HUDEP-2 (cell line): ENCODE results near the gene PSMG3.

Source experiments
- DNase-seq, 76 experiments: peaks; one replicate each; lab custom pipeline; 2025; ENCODE audit not compliant: unreplicated experiment in 76 of 76; lab: John Stamatoyannopoulos, UW

Gene PSMG3, protein sequence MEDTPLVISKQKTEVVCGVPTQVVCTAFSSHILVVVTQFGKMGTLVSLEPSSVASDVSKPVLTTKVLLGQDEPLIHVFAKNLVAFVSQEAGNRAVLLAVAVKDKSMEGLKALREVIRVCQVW

DNA sequence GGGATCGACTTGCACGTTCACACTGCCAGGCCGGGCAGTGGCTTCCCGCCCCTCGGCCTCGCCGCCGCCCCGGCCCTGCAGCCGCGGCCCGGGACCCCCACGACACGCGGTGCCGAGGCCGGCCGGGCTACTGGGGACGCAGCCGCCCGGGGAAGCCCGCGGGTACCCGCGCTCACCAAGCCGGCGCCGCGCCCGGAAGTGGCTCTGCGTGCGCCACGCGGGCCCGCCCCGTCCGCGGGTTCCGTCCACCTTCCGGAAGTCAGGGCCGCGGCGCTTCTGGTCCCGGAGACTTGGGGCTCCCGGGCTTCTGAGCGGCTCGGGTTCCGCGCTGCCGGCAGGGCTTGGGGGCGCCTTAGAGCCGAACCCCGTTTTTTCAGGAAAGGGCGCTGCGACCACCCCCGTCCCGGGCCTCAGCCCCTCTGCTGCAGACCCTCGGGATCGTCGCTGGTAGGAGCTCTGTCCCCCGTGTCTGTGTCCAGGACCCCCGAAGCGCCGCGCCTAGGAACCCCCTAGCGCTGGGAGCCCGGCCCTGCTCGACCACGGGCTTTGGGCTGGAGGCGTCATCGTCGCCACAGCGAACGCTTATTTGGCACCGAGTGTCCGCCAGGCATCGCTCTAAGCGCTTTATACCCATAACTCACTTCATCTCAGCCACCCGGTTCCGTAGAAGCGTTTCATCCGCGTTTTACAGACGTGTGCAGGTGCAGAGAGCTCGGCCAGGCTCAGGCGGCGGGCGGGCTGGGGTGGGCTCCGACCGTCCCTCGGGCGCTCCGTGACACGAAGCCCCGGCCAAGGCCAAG, at the start of gene PSMG3:
PSMG3 (minus strand) TSS at position 200 of the 800 bp plus-strand sequence. CDS start 693 bp downstream, outside the sequence.
- peak in 73 of 76 experiments; percentile 21 to 94 (median 81) for DNase-seq

DNA sequence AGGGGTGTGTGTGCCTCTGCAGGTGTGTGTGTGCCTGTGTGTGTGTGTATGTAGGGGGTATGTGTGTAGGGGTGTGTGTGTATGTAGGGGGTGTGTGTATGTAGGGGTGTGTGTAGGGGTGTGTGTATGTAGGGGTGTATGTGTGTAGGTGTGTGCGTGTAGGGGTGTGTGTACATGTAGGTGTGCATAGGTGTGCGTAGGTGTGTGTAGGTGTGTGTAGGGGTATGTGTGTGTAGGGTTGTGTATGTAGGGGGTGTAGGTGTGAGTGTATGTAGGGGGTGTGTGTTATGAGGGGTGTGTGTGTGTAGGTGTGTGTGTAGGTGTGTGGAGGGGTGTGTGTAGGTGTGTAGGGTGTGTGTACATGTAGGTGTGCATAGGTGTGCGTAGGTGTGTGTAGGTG, 48.6 kb upstream of the PSMG3 start:
- DNase-seq = no peak

DNA sequence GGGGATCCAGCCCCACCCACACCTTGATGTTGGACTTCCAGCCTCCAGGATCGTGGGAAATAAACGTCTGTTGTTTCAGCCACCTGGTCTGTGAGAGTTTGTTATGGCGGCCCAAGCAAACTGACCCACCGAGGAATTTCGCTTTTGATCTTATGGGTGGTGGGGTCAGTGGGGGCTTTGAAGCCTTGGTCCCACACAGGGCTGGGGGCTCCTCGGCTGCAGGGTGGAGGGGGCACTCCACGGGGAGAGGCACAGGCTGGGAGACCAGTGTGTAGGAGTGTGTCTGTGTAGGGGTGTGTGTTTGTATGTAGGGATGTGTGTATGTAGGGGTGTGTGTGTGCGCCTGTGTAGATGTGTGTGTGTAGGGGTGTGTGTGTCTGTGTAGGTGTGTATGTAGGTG, 48.1 kb upstream of the PSMG3 start:
- no peak for DNase-seq

DNA sequence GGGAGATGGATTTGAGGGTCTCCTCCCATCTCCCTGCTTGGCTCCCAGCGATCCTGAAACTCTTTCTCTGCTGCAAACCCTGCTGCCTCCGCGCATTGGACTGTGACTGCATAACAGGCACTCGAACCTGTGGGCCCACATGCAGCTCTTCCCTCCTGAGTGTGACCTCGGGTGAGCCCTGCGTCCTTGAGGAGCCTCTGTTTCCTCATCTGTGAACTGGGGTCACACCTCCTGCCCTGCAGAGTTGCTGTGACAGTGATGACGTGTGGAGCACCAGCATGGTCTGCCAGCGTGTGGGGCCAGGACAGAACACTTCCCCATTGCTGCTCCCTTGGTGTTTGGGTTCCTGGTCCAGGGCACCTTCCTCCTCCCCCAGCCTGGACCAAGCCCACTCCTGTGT, 46.9 kb upstream of the PSMG3 start:
- no peak for DNase-seq

DNA sequence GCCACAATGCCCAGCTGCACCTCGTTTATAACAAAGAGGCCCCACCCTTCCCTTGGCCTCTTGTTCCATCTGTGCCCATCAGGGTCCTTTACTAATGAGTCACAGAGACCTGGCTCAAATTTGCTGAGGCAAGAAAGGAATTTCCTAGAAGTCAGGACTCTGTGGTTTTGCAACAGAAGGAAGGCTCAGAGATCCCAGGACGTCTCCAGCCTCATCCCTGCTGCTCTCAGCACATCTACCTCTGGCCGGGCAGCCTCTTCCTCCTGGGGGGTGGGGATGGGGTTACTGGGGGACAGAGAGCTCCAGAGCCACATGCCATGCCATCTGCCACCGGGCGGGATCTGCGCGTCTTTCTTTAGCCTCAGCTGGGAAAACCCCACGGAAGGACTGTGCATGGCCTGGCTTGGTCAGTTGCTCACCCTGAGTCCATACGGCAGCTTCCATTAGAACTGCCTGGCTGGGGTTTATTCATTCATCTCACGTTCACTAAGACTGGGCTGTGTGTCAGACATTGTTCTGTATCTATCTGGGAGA, 41.9 kb upstream of the PSMG3 start:
- no peak for DNase-seq

DNA sequence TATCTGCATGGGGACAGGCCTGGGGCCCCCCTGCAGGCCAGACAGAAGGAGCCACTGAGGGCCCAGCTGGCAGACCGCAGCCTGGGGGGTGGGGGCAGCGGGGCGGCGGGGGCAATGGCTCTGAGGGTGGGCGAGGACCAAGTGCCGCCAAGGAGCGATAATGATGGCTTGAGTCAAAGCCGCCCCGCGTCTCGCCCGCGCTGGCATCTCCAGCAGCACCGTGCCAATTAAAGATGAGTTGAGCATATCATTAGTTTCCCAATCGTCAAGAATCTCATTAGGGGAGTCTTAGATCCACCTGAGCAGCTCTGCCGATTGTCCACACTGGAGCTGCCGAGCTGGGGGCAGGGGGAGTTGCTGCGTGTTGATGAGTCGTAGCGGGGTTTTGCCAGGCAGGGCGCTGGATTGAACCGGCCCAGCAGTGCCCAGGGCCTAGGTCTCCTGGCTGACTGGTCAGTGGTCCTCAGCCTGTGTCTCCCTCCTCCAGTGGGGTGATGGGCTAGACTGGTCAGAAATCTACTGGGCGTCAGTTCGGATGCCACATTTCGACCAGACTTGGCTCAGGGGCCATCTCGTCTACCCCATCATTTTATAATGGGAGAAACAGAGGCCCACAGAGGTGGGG, 41.0 kb upstream of the PSMG3 start:
- no peak for DNase-seq

DNA sequence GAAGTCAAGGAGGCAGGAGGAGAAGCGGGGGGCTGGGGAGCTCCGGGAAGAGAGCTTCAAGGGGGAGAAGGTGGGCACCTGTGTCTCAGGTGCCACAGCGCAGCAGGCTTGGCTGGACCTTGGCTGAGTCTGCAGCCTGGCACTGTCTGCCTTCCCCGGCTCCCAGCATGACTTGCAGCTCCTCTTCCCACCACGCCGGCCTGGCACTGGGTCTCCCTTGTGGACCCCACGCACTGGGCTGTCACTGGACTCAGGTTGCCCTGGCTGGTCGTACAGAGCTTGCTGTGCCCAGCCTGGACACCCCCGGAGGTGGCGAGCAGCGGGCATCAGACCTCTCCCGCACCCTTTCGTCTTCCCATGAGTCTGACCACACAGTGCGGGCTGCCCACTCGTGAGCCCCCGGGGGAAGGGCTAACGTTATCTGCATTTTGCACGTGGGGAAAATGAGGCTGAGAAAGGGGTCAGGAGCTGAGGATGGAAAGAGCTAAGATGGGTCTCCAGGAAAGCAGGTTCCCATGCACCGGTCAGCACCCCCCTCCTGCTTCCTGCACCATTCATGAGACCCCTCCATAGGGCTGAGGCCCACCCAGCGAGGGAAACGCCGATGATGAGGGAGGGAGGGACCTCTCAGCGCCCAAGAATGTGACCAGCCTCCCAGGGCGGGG, 40.3 kb upstream of the PSMG3 start:
- no peak for DNase-seq

DNA sequence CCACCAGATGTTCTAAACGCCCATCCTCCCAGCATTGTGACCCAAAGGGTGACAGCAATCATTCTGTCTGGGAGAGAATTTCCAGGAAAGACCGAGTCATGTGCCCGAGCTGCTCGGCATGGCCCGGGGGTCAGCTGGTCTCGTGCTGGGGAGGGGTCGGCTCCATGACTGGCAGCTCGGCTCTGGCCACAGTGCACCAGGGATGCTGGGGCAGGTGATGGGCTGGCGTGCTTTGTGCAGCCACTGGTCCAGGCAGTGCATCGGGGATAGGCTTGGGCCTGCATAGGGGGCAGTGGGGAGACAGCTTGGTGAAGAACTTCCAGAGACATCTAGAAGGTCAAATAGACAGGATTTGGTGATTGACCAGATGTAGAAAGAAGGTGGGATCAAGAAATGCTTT, 39.2 kb upstream of the PSMG3 start:
- no peak for DNase-seq

DNA sequence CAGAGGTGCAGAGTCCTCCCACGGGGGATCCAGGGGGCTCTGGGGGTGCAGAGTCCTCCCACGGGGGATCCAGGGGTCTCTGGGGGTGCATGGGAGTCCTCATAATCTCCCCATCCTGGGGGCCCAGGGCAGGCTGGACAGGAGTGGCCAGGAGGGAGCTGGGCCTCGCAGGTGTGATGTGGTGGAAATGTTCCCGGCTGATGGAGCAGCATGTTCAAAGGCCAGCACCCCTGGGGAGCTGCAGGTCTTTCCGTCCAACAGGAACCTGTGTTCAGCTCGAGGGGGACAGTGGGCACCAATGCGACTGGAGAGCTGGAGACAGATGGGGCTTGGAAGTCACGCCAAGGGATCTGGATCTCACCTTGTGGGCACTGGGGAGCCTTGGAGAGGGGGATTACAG, 38.5 kb upstream of the PSMG3 start:
- DNase-seq = no peak

DNA sequence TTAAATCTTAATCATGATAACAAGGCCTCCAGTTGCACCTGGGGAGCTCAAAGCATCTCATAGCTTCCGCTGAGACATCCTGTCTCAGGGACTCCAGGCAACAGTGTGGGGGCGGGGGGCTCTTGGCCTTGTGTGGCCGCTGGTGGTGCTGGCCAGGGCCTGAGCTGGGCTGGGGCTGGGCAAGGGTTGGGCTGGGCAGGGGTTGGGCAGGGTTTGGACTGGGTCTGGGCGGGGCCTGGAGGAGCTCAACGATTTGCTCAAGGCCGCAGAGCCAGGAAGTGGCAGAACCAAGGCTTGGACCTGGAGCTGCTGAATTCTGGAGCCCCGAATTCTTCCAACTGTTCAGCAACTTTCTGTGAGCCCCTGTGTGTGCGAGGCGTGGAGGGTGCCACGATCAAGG, 37.9 kb upstream of the PSMG3 start:
- DNase-seq = no peak

DNA sequence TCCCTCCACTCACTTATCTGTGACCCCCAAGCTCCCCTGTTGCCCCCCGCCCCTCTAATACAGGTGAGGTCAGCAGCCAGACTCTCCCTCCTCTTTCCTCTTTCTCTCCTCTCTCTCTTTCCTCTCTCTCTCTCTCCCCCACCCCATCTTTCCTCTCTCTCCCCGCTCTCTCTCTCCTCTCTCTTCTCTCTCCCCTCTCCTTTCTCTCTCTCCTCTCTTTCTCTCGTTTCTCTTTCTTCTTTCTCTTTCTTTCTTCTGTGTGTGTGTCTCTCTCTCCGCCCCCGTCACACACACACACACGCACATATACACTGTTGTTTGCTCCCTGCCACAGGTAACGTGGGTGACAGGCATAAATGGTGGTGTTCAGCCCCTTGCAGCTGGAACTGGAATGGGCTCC, 37.2 kb upstream of the PSMG3 start:
- DNase-seq = no peak

DNA sequence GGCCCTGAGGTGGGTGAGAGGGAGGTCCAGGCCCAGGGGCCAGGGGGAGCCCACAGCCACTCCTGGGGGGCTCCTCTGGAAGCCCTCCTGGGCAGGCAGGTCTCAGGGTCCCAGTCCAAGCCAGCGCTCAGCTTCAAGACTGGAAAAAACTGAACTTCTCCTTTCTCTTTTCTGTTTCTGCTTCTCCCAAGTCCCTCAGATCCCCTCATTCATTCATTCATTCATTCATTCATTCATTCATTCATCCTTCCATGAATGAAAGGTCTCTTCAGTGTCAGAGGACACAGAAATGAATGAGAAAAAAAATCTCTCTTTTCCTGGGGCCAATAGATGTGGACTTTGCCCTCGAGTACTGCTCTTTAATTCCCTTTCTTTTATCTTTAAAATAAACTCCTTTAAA, 34.6 kb upstream of the PSMG3 start:
- no peak for DNase-seq

DNA sequence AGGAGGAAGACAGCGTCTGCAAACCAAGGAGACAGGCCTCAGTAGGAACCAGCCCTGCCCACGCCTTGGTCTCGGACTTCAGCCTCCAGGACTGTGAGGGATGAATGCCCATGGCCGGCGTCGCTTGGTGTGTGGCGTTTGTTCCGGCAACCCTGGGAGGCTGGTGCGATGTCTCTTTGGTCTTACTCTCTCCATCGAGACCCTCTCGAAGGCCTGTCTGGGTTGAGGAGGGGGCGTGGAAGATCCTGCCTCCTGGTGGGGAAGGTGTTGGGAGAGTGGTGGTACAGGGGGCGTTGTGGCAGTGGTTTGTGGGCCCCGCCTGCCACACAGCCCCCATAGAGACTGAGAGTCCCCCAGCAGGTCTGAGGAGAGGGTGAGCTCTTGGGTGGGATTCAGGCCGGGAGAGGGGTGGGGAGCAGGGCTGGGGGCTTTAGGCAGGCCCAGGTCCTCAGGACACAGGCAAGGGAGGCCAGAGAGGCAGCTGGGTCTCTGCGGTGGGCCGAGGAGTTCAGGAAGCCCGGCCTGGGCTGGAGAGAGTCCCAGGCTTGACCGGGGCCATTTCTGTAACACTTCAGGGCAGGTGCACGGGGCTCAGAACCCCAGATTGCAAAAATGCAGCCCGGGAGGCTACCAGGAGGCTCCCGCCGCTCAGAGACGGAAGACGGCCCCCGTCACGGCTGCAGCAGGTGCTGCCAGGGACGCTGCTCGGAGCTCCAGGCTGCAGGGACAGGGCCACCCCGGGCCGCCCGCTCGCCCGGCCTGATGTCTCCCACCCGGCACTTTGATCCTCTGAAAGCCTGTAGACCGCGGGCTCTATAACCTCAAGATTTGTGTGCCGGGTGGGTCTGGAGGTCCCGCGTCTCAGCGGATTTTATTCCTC, 33.8 kb upstream of the PSMG3 start:
- no peak for DNase-seq

DNA sequence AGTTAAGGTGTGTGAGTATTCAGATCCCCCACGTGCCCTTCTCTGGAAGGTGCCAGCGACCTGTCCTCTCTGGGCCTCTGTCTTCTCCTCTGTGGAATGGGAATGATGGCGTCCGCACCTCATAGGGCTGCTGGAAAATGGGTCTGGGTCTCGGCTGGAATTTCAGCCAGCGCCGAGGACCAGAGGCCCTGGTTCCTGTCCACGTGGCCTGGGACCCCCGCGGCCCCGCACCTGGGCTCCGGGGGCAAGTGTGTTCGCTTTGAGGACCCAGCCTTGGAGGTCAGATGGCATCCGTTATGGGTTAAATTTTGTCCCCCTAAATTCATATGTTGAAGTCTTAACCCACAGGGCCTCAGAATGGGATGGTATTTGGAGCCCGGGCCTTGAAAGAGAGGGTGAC, 32.6 kb upstream of the PSMG3 start:
- no peak for DNase-seq

DNA sequence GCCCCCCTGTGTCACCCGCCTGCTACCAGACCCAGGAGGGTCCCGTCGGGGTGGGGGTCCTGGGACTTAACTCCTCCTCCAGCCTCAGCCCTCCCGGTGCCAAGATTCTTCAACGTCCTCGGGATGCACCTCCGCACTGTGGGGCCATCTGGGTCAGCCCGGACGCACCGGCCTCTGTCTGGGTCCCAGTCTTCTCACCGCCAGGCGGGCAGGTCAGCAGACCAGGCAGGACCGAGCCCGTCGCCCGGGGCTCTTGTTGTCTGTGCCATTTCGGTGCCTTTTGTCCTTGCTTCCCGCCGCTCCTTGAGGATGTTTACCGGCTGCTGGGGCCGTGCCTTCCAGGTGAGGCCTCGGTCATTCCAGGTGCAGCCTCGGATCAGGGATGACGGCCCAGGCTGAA, 32.1 kb upstream of the PSMG3 start:
- DNase-seq = no peak

DNA sequence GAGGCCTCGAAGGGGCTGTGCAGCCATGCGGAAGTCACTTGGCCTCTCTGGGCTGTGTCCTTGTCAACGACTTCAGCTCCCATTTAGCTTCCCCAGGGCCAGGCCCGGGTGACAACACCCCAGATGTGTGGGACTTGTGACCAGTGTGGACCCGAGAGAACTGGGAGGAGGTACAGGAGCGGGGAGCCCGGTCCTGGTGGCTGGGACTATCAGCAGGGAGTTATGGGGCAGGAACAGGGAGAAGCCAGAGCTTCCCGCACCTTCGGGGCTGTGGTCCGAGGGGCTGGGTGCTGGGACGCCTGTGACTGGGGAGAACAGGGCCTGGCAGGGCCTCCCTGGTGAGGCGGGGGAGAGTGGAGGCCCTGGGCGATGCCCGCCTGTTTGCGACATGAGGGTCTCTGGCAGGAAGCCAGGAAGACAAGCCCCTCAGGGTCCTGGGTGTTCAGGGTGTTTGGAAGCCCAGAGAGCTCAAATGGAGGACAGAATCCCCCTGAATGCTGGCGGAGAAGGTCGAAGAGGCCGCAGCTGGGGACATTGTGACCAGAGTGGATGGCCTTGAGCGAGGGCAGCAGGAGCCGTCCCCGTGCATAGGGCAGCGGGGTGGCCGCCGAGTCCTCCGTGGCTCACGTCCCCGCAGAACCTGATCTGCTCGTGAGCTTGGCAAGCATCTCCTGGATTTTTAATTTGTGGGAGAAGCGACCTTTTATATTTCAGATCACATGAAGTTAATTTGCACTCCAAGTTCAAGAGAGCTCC, 30.0 kb upstream of the PSMG3 start:
- DNase-seq = no peak

DNA sequence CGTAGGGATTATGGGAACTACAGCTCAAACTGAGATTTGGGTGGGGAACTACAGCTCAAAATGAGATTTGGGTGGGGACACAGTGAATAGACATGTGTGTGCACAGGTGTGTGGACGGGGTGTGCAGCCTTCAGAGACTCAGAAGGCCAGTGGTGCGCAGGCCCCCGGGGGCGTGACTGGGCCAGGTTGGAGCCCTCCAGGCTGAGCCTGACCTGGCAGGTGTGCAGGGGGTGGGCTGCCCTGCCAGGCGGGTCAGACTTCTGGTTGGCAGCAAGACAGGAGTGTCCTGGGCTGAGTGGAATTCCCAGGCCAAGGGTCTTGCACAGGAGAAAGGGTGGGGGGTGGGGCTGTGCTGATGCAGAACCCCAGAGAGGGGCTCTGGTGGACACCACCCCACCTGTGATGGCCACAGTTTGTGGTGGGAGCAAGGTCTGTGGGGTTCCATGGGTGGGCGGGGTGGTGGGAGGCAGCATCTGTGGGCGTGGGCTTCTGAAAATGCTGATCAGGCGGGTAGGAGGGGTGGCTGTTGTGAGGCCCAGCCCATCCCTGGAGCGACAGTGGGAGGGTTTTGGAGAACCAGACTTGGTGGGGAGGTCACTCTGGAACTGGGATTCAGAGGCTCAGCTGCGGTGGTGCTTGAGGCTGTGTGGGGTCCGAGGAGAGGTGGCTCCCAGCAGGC, 29.3 kb upstream of the PSMG3 start:
- DNase-seq = no peak

DNA sequence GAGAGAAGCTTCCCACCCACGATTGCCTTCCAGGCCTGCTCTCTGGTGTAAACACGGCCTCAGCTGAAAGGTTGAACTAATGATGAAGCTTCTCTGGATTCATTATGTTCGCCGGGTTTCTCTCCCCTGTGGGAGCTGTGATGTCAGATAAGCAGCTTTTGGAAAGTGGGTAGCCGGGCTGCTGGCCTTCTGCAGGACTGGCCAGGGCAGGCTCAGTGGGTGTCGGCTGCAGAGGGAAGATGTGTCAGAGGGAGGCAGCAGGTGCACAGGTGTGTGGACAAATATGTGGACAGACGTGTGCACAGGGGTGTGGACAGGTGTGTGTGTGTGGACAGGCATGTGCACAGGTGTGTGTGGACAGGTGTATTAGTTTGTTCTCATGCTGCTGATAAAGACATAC, 28.5 kb upstream of the PSMG3 start:
- no peak for DNase-seq

DNA sequence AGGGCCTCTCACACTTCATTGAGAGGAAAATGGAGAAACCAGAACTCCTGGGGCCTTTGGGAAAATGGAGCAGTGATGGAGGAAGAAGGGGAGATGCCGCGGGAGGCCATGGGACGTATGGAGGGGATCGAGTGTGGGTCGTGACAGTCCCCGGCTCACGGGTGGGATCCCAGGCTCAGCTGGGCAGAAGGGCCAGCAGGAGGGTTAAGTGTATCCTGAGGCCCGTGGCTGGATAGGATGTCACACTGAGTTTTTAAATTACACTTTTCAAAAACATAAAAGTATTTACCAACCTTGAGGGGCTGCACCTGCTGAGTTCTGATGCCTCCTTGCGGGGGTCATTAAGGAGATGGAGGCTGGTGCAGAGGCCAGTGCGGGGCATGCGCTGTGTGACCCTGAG, 28.0 kb upstream of the PSMG3 start:
- no peak for DNase-seq
